Lung microvascular endothelial cell (primary cell): ENCODE data around the gene APRT. TPM values are rescaled to one million over a fixed set of nuclear protein-coding genes. Genes with fewer than 3 reads are reported as not detected.
A peak's percentile ranks its signal among the peaks of the same experiment; 100 is the strongest.

ENCODE experiments used
- DNase-seq, 2 donors: peaks; one replicate each; pipeline versions ENCODE4 v3.0.0 to v3.0.0-alpha.2; 2010; ENCODE audit warnings: low read depth in 2 of 2
- total RNA-seq: library from RNA; depleted of rRNA; stranded (reverse); fragments of >200 nt; gene quantifications from 2 replicates; pipeline ENCODE4 v1.2.1, GENCODE V29; 2014

The APRT gene
- total RNA-seq, 1 donor from 2014 or later = 92.7 TPM

DNA sequence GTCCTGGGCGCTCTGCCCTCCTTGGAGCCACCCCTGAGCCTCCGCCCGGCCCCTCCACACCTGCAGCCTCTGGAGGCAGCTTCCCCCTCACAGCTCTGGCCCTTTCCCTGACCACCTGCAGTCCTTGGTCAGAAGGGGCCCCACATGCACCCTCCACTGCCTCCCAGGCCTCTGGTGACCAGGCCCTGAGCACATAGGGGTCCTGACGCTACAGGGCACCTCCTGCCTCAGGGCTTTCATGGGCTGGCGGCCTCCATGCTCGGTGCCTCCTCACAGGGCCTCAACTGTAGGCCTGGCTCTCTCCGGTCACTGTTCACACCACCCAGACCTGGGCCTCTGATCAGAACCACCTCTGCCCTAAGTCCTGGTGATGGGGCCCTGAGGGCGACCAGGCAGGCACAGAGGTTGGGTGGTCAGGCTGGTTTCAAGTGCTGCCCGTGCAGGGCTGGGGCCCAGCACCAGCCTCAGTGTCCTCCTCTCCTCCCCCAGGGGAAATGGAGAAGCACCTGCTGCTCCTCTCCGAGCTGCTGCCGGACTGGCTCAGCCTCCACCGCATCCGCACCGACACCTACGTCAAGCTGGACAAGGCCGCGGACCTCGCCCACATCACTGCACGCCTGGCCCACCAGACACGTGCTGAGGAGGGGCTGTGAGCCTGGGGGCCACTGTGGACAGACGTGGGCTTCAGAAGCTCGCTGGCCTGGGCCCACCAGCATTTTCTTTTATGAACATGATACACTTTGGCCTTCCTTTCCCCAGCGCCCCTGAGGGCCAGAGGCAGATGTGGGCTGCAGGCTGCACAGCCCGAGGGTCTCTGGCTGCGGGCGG is 3.9 kb downstream of the APRT start:
- no peak for DNase-seq

DNA sequence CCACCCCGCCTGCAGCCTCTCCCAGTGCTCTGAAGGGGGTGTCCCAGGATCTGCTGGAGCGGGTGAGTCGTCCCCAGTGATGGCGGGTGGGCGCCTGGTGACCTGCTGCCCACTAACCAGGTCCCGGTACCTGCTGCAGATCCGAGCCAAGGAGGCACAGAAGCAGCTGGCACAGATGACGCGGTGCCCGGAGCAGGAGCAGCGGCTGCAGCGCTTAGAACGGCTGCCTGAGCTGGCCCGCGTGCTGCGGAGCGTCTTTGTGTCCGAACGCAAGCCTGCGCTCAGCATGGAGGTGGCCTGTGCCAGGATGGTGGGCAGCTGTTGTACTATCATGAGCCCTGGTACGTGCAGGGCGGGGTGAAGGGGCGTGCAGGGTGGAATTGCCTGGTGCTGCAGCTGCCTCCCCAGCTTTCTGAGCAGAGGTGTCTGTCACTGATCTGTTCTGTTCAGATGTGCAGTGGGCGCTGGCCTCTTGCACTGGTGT is 4.5 kb downstream of the APRT start:
- no peak for DNase-seq

- no peak for DNase-seq
Observed at GRCh38 chr16:88806491-88807111, 5.1 kb downstream of the APRT start.

GRCh38 chr16:88805887-88806393 is 5.8 kb downstream of the APRT start:
- no peak for DNase-seq

DNA sequence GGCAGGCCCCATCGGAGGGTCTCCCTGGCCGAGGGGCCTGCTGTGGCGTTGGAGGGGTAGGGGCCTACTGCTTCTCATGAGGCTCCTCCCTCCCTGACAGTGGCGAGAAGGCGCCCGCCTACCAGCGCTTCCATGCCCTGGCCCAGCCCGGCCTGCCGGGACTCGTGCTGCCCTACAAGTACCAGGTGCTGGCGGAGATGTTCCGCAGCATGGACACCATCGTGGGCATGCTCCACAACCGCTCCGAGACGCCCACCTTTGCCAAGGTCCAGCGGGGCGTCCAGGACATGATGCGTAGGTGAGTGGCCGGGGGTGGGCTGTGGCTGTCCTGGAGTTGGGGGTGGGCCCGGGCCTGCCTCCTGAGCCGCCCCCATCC is 6.4 kb downstream of the APRT start:
- DNase-seq = no peak

DNA sequence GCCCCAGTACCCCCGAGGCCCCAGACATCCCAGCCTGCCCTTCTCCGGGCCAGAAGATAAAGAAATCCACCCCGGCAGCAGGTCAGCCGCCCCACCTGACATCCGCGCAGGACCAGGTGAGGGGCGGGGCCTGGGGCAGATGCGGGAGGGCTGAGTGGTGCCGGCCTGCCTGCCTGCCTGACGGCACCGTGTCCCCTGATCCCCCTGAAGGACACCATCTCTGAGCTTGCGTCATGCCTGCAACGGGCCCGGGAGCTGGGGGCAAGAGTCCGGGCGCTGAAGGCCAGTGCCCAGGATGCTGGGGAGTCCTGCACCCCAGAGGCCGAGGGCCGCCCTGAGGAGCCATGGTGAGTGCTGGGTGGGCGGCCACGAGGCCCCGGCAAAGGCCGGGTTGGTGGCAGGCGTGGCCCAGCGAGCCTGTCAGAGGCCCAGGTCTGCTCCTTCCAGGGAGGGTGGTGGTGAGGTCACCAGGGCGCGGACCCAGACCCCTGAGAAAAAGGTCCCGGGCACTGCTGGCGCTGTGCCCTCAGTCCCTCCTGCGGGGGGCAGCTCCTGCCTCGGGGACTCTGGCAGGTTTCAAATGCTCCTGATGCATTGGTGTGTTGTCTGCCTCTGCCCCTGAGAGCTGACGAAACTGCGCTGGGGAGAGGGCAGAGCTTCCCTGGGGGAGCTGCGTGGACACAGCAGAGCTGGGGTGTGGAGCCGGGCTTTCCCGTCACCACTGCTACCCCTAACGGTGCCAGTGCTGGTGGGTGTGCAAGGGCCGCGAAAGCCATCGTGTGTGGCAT is 7.0 kb downstream of the APRT start:
- DNase-seq = no peak

GRCh38 chr16:88804173-88804551 is 7.6 kb downstream of the APRT start:
- DNase-seq = no peak

- DNase-seq = peak; percentile 76 to 84
Observed at GRCh38 chr16:88803264-88803987, 8.3 kb downstream of the APRT start, which contains the start of gene CDT1. Gene CDT1, plus strand, starts transcription at chr16:88803789. Its CDS starts 43 bp downstream, at chr16:88803832.

- DNase-seq = no peak
Observed at GRCh38 chr16:88800277-88800592, 11.5 kb downstream of the APRT start.

DNA sequence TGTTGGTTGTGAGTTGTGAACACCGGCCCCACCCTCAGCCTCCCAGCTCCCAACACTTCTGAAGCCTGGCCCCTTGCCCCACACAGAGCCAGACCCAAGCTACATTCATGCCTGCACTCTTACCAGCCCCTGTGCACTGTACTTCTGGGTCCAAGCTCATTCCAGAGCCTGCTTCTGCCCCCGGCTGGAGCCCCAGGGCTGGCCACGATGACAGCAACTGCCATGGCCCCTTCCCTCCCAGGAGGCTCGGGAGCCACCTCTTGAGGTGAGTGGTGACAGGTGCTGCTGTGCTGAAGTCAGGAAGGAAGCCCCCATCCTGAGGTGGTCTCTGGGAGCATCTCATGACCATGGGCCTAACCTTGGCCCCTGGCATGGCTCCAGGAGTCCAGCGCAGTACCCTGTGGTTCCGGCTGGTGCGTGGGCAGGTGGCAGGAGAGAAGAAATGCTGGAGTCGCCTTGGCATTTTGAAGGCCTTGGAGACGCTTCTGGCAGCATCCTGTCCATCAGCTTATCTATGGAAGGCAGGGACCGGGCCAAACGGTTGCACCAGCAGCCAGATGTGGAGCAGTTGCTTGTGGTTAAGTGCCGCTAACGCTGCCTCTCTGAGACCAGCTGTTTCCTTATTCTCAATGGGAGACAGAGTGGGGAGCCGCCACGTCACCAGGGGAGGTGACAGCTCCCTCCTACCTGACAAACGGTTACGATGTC is 12.0 kb downstream of the APRT start:
- DNase-seq = no peak

DNA sequence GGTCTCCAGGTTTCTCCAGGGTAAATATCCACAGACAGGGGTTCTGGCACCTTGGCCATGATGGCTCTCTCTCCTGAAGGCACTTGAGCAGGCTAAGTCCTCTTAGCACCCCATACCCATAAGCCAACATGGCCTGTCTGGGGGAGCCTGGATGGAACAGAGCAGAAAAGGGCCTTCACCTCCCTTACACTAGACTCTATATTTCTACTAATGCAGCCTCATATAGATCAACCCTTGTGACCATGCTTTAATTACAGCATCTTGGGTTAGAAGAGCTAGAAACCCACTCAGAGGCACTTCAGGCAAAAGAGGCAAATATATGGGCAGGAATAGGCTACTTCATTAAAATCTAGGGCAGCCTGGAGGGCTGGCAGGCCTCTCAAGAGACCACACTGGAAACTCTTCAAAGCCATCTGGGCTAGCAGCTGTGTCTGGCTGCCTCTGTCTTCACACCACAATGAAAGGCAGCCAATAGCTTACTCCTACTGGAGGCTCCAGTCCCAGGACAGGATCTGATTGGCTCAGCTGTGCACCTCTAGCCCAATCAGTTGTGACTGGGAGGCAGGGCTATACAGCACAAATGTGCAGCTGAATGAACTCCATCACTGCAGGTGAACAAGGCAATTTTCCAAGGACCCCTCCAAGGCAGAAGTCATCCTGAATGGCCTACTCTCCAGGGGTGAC is 12.8 kb downstream of the APRT start:
- no peak for DNase-seq

DNA sequence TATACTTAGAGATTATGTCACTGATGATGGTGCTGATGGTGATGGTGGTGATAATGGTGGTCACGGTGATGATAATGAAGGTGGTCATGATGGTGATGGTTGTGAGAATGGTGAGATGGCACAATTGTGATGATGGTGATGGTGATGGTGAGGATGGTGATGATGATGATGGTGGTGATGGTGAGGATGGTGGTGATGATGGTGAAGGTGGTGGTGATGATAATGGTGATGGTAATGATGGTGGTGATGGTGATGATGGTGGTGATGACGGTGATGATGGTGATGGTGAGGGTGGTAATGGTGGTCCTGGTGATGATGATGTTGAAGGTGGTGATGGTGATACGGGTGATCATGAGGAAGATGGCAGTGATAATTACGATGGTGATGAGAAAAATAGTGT is 13.7 kb downstream of the APRT start:
- no peak for DNase-seq

GRCh38 chr16:88796278-88796677 is 15.4 kb downstream of the APRT start:
- DNase-seq = no peak

DNA sequence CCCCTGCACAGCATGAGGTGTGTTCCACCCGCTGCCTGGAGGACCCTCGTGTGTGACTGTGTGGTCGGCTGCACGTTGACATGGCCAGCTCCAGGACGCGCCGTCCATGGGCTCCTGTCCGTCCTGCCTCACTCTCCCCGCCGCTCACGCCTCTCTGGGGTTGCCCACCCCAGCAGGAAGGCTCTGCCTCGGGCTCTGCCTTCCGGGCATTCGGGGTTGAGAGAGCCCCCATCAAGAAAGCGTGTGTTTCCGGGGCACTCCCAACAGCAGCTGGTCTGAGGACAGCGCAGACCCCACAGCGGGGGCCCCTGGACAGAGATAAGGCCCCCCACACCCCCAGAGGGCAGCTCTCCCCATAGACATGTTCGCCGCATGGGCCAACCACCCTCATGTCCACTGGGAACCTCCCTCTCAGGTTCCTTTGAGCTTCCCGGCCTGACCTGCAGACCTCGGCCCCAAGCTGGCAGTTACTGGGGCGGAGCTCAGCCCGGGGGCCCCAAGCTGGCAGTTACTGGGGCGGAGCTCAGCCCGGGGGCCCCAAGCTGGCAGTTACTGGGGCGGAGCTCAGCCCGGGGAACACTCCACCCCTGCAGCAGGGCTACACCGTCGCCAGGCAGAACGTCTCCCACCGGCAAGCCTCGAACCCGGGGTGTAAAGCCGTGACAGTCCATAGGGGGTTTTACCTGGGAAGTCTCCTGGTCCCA is 18.3 kb downstream of the APRT start:
- no peak for DNase-seq

- DNase-seq = no peak
Observed at GRCh38 chr16:88792668-88793250, 19.0 kb downstream of the APRT start.

DNA sequence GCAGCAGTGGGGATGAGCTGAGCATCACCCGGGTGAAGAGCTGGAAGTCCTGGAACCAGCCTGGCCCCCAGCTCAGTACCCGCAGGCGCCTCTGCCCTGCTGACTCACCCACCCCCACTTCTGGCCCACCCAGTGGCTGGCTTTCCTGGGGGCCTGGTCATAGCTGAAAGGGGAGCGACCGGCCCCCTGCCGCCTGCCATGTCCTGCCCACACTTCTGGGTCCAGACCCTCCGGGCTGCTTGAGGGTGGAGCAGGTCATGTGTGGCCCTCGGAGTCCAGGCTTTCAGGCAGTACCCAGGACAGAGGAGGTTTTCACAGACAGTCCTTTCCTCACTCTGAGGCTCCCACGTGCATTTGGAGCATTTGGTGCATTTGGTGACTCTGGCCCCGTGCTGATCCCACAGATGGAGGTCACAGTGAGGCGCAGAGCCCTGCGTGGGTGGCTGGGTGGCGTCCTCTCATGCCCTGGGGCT is 19.6 kb downstream of the APRT start:
- no peak for DNase-seq

DNA sequence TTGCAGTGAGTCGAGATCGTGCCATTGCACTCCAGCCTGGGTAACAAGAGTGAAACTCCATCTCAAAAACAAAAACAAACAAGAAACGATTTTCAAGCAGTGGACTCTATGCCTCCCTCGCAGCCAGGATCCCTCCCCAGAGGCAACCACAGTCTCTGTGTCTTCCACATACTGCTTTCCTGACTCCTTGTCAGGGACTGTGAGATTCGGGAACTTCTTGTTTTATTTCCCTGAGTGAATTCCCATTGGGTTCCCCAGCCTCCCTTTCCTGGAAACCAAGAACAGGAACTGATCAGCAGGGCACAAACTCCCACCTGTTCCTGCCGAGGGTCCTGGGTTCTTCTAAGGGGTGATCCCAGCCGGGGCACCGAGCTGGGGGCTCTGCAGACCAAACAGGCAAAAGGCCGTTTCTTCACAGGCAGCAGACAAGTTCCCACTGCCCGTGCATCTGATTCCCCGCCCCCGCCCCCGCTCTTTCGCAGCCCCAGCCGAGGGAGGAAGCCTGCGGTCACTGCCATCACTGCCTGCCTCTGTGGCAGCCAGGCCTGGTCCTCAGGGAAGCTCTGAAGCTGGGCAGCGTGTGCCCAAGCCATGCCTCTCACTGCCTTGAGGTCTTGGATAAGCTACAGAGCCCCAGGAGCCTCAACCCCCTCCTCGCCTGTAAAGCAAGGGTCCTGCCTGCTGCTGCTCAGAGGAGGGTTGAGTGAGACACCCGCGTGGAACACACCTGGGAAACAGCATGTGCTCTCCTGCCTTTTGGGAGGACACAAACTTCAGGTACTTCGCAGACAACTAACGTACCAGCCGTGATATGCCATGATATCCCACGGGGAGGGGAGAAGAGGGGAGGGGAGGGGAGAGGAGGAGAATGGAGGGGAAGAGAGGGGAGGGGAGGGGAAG is 21.2 kb downstream of the APRT start:
- DNase-seq = no peak

GRCh38 chr16:88789594-88789993 is 22.1 kb downstream of the APRT start:
- no peak for DNase-seq
